Measurements from ENCODE around the gene DTX1.

DNA sequence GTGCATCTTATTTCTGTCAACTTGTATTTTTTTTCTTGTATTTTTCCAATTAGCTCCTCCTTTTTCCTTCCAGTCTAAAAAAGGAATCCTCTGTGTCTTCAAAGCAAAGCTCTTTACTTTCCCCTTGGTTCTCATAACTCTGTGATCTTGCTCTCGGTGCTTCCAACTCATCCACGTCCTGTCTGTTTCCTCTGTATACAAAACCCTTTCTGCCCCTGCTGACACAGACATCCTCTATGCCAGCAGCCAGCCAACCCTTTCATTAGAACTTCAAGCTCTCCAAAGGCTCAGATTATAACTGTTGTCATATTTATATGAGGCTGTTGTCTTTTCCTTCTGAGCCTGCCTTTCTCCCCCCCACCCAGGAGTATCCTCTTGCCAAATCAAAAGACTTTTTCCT lies 45.8 kb upstream of the DTX1 start:
- TF ChIP-seq, protein P1, sequence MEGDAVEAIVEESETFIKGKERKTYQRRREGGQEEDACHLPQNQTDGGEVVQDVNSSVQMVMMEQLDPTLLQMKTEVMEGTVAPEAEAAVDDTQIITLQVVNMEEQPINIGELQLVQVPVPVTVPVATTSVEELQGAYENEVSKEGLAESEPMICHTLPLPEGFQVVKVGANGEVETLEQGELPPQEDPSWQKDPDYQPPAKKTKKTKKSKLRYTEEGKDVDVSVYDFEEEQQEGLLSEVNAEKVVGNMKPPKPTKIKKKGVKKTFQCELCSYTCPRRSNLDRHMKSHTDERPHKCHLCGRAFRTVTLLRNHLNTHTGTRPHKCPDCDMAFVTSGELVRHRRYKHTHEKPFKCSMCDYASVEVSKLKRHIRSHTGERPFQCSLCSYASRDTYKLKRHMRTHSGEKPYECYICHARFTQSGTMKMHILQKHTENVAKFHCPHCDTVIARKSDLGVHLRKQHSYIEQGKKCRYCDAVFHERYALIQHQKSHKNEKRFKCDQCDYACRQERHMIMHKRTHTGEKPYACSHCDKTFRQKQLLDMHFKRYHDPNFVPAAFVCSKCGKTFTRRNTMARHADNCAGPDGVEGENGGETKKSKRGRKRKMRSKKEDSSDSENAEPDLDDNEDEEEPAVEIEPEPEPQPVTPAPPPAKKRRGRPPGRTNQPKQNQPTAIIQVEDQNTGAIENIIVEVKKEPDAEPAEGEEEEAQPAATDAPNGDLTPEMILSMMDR (IDR thresholded peaks at IDR 0.05) = no peak
- no peak for TF ChIP-seq EZH2 (IDR thresholded peaks at IDR 0.05; ENCODE audit: borderline replicate concordance, insufficient read depth, low read depth, low read length, poor library complexity, severe bottlenecking)
